Measurements from ENCODE around the gene ELOVL7. TPM values are rescaled to one million over a fixed set of nuclear protein-coding genes. Genes with fewer than 3 reads are reported as not detected.

Gene ELOVL7
- total RNA-seq, 4 donors from 2014 or later: 1.2 to 17.1 (median 14.4) TPM

GRCh38 chr5:60827201-60827600 is 16.9 kb downstream of the ELOVL7 start:
- no peak for DNase-seq

GRCh38 chr5:60826653-60827052 is 17.4 kb downstream of the ELOVL7 start:
- in situ Hi-C loops (cut with MboI; ENCODE audit: low pct_ligation_motif_present in 1 of 4, low pct_unique_long_range_greater_than_20kb in 1 of 4, low sequenced_read_pairs in 3 of 4): no loop called here
- Histone ChIP-seq H3K27ac (no peak overlapping the region), H3K4me3 (no peak overlapping the region), H3K27me3 (no peaks in the 10 kb centered on the region), H3K4me1 (no peaks in the 10 kb centered on the region), H3K36me3 (no peaks in the 10 kb centered on the region), H3K9me3 (no peaks in the 10 kb centered on the region)
- DNase-seq: no peak
- TF ChIP-seq POLR2A (IDR thresholded peaks at IDR 0.05): no peak
- no peak for TF ChIP-seq CTCF (IDR thresholded peaks at IDR 0.05)
- TF ChIP-seq POLR2AphosphoS5 (IDR thresholded peaks at IDR 0.05): no peak
- no peak for TF ChIP-seq EP300 (IDR thresholded peaks at IDR 0.05; ENCODE audit: low read depth)
- intact Hi-C loops (cut with DNase I; ENCODE audit: low total_unique reads): no loop called here

More at GRCh38 chr5:60827201-60827600, 16.9 kb downstream of the ELOVL7 start:
- no peak for TF ChIP-seq POLR2AphosphoS5 (IDR thresholded peaks at IDR 0.05)
- TF ChIP-seq EP300 (IDR thresholded peaks at IDR 0.05; ENCODE audit: low read depth): no peak
- no peak for TF ChIP-seq CTCF (IDR thresholded peaks at IDR 0.05)
- H3K9me3 ChIP-seq: no peaks in the 10 kb centered on the region
- H3K4me3 ChIP-seq: no peak overlapping the region
- no peaks in the 10 kb centered on the region for H3K4me1 ChIP-seq
- no peaks in the 10 kb centered on the region for H3K27me3 ChIP-seq
- intact Hi-C loops (cut with DNase I; ENCODE audit: low total_unique reads): no loop called here
- H3K36me3 ChIP-seq: no peaks in the 10 kb centered on the region
- no peak overlapping the region for H3K27ac ChIP-seq
- 77 to 95% methylated on average over 1 of the region's 1 CpG for WGBS, 2 donors (ENCODE audit: low coverage in 1 of 2)
- in situ Hi-C loops (cut with MboI; ENCODE audit: low pct_ligation_motif_present in 1 of 4, low pct_unique_long_range_greater_than_20kb in 1 of 4, low sequenced_read_pairs in 3 of 4): no loop called here

GRCh38 chr5:60823574-60823973 is 20.5 kb downstream of the ELOVL7 start:
- in situ Hi-C loops (cut with MboI; ENCODE audit: low pct_ligation_motif_present in 1 of 4, low pct_unique_long_range_greater_than_20kb in 1 of 4, low sequenced_read_pairs in 3 of 4): no loop called here
- H3K4me1 ChIP-seq: no peaks in the 10 kb centered on the region
- DNase-seq: no peak
- no peaks in the 10 kb centered on the region for H3K27me3 ChIP-seq
- H3K27ac ChIP-seq: no peak overlapping the region
- no peaks in the 10 kb centered on the region for H3K9me3 ChIP-seq
- no peak for TF ChIP-seq POLR2AphosphoS5 (IDR thresholded peaks at IDR 0.05)
- TF ChIP-seq EP300 (IDR thresholded peaks at IDR 0.05; ENCODE audit: low read depth): no peak
- TF ChIP-seq CTCF (IDR thresholded peaks at IDR 0.05): no peak
- no peak for TF ChIP-seq POLR2A (IDR thresholded peaks at IDR 0.05)
- intact Hi-C loops (cut with DNase I; ENCODE audit: low total_unique reads): no loop called here
- H3K36me3 ChIP-seq: no peaks in the 10 kb centered on the region
- H3K4me3 ChIP-seq: no peak overlapping the region
- WGBS, 2 donors (ENCODE audit: low coverage in 1 of 2): 67 to 78% methylated on average over 1 of the region's 1 CpG

- in situ Hi-C loops (cut with MboI; ENCODE audit: low pct_ligation_motif_present in 1 of 4, low pct_unique_long_range_greater_than_20kb in 1 of 4, low sequenced_read_pairs in 3 of 4) (no loop called here), intact Hi-C loops (cut with DNase I; ENCODE audit: low total_unique reads) (no loop called here)
- Histone ChIP-seq H3K9me3 (no peaks in the 10 kb centered on the region), H3K27me3 (no peaks in the 10 kb centered on the region), H3K36me3 (no peaks in the 10 kb centered on the region), H3K4me3 (no peak overlapping the region), H3K4me1 (no peaks in the 10 kb centered on the region), H3K27ac (no peak overlapping the region)
- TF ChIP-seq CTCF (IDR thresholded peaks at IDR 0.05) (no peak), POLR2AphosphoS5 (IDR thresholded peaks at IDR 0.05) (no peak), EP300 (IDR thresholded peaks at IDR 0.05; ENCODE audit: low read depth) (no peak), POLR2A (IDR thresholded peaks at IDR 0.05) (no peak)
- DNase-seq: no peak
- 73 to 87% methylated on average over 2 of the region's 2 CpGs for WGBS, 2 donors (ENCODE audit: low coverage in 1 of 2)
Observed at GRCh38 chr5:60822285-60822556, 21.8 kb downstream of the ELOVL7 start.
